PC-9 (cell line): Measurements from ENCODE around the gene SHC3.

ENCODE experiments used
- EZH2 ChIP-seq: fragments of 200-600 bp; sonication (generic); IDR thresholded peaks from 2 replicates; pipeline ENCODE4 v1.8.0; 2017; ENCODE audit warnings: antibody characterized with exemption, low read depth
- TF ChIP-seq, protein P1 (sequence below): fragments of 200-600 bp; sonication (generic); conservative IDR thresholded peaks from 2 replicates; pipeline ENCODE4 v1.6.1; 2017; ENCODE audit warnings: mixed run types, antibody characterized with exemption, mild to moderate bottlenecking, moderate library complexity

DNA sequence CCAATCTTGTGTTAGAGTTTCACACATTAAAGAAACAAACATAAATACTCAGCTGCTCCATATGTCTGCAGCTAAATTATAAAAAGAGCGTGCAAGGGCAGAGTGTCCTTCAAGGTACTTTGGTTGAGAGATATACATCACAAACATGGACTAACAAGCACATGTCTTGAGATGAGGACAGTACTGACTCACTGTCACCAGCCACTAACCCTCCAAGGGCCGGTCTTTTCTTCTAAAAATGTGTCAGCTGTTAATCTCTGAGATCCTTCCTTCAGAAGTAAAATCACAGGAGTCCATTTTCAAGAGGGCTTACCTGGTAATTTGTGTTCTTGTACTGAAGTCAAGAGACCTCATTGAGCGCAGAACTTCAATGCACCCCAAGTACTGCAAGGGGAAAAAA is 66.4 kb downstream of the SHC3 start:
- TF ChIP-seq, protein P1, sequence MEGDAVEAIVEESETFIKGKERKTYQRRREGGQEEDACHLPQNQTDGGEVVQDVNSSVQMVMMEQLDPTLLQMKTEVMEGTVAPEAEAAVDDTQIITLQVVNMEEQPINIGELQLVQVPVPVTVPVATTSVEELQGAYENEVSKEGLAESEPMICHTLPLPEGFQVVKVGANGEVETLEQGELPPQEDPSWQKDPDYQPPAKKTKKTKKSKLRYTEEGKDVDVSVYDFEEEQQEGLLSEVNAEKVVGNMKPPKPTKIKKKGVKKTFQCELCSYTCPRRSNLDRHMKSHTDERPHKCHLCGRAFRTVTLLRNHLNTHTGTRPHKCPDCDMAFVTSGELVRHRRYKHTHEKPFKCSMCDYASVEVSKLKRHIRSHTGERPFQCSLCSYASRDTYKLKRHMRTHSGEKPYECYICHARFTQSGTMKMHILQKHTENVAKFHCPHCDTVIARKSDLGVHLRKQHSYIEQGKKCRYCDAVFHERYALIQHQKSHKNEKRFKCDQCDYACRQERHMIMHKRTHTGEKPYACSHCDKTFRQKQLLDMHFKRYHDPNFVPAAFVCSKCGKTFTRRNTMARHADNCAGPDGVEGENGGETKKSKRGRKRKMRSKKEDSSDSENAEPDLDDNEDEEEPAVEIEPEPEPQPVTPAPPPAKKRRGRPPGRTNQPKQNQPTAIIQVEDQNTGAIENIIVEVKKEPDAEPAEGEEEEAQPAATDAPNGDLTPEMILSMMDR = no peak
- no peak for TF ChIP-seq EZH2
